HUES64 (cell line): ENCODE results near the gene KCNK3.

Source experiments
- H3K27ac ChIP-seq: 2 replicates; pipeline ENCODE4 v1.7.0; 2013; ENCODE audit warnings: low read depth, low read length, inconsistent platforms
- H3K27me3 ChIP-seq: 2 replicates; pipeline ENCODE4 v1.6.1; 2013; ENCODE audit warnings: mild to moderate bottlenecking, low read length; ENCODE audit not compliant: insufficient read depth
- H3K36me3 ChIP-seq: 2 replicates; pipeline ENCODE4 v1.6.1; 2013; ENCODE audit warnings: mild to moderate bottlenecking, low read length; ENCODE audit not compliant: insufficient read depth
- H3K4me1 ChIP-seq: 2 replicates; pipeline ENCODE4 v1.6.1; 2013; ENCODE audit warnings: mild to moderate bottlenecking, low read length, moderate library complexity; ENCODE audit not compliant: insufficient read depth
- H3K4me3 ChIP-seq: 2 replicates; pipeline ENCODE4 v1.5.1; 2013; ENCODE audit warnings: mild to moderate bottlenecking, low read length, moderate library complexity
- H3K9ac ChIP-seq: 2 replicates; pipeline ENCODE4 v1.6.1; 2013; ENCODE audit warnings: mild to moderate bottlenecking, low read depth, low read length
- H3K9me3 ChIP-seq: 2 replicates; pipeline ENCODE4 v1.6.1; 2013; ENCODE audit warnings: low read depth, low read length; ENCODE audit not compliant: insufficient read depth
- WGBS: fragments of 150-250, 120-280 bp; methylation state at CpG from one replicate; pipeline ENCODE4 v1.1.7; 2013; ENCODE audit warnings: missing lambda C conversion rate; 5-methylcytosine and 5-hydroxymethylcytosine counted together

Gene KCNK3

GRCh38 chr2:26675651-26676255 is 16.8 kb upstream of the KCNK3 start:
- Histone ChIP-seq H3K27ac (no peak overlapping the region), H3K4me1 (no peaks in the 10 kb centered on the region), H3K4me3 (no peak overlapping the region), H3K9ac (no peak overlapping the region), H3K9me3 (peaks cover 6% of the 10 kb centered on the region; the same call in 1 of the 2 replicates), H3K36me3 (no peaks in the 10 kb centered on the region), H3K27me3 (no peaks in the 10 kb centered on the region)
- WGBS: 92% methylated on average over 6 of the region's 6 CpGs

- peaks cover 6% of the 10 kb centered on the region; the same call in 1 of the 2 replicates for H3K9me3 ChIP-seq
- H3K36me3 ChIP-seq: no peaks in the 10 kb centered on the region
- H3K27me3 ChIP-seq: no peaks in the 10 kb centered on the region
- no peak overlapping the region for H3K9ac ChIP-seq
- no peak overlapping the region for H3K4me3 ChIP-seq
- H3K4me1 ChIP-seq: no peaks in the 10 kb centered on the region
- no peak overlapping the region for H3K27ac ChIP-seq
- 93% methylated on average over 4 of the region's 4 CpGs for WGBS
Measured at GRCh38 chr2:26678035-26678434, 14.5 kb upstream of the KCNK3 start.

- H3K9ac ChIP-seq: no peak overlapping the region
- no peaks in the 10 kb centered on the region for H3K27me3 ChIP-seq
- 91% methylated on average over 4 of the region's 4 CpGs for WGBS
- no peak overlapping the region for H3K27ac ChIP-seq
- no peaks in the 10 kb centered on the region for H3K4me1 ChIP-seq
- H3K36me3 ChIP-seq: no peaks in the 10 kb centered on the region
- no peak overlapping the region for H3K4me3 ChIP-seq
- H3K9me3 ChIP-seq: peaks cover 6% of the 10 kb centered on the region; the same call in 1 of the 2 replicates
Measured at GRCh38 chr2:26679867-26680266, 12.7 kb upstream of the KCNK3 start.

GRCh38 chr2:26681656-26682055 is 10.9 kb upstream of the KCNK3 start:
- Histone ChIP-seq H3K9ac (no peak overlapping the region), H3K27me3 (no peaks in the 10 kb centered on the region), H3K4me3 (no peak overlapping the region), H3K36me3 (no peaks in the 10 kb centered on the region), H3K4me1 (no peaks in the 10 kb centered on the region), H3K27ac (no peak overlapping the region), H3K9me3 (peaks cover 6% of the 10 kb centered on the region; the same call in 1 of the 2 replicates)
- WGBS: 92% methylated on average over 3 of the region's 3 CpGs

- H3K9me3 ChIP-seq: peaks cover 6% of the 10 kb centered on the region; the same call in 1 of the 2 replicates
- H3K4me3 ChIP-seq: no peak overlapping the region
- H3K36me3 ChIP-seq: no peaks in the 10 kb centered on the region
- H3K27ac ChIP-seq: no peak overlapping the region
- 0 out of 2 replicates have a peak, but pooled peaks cover under 1% of the 10 kb centered on the region for H3K27me3 ChIP-seq
- no peaks in the 10 kb centered on the region for H3K4me1 ChIP-seq
- no peak overlapping the region for H3K9ac ChIP-seq
- 84% methylated on average over 8 of the region's 8 CpGs for WGBS
Measured at GRCh38 chr2:26682155-26682554, 10.4 kb upstream of the KCNK3 start.

GRCh38 chr2:26683583-26683982 is 8.9 kb upstream of the KCNK3 start:
- Histone ChIP-seq H3K9me3 (no peaks in the 10 kb centered on the region), H3K4me3 (no peak overlapping the region)
- WGBS: 98% methylated on average over 6 of the region's 6 CpGs

GRCh38 chr2:26685341-26685740 is 7.2 kb upstream of the KCNK3 start:
- no peak overlapping the region for H3K4me3 ChIP-seq
- peaks cover 27% of the 10 kb centered on the region; the same call in 1 of the 2 replicates for H3K27me3 ChIP-seq
- H3K9me3 ChIP-seq: no peaks in the 10 kb centered on the region
- H3K9ac ChIP-seq: no peak overlapping the region
- no peaks in the 10 kb centered on the region for H3K36me3 ChIP-seq
- H3K4me1 ChIP-seq: no peaks in the 10 kb centered on the region
- H3K27ac ChIP-seq: no peak overlapping the region
- WGBS: 91% methylated on average over 5 of the region's 5 CpGs

More at GRCh38 chr2:26683583-26683982, 8.9 kb upstream of the KCNK3 start:
- H3K36me3 ChIP-seq: no peaks in the 10 kb centered on the region
- H3K4me1 ChIP-seq: no peaks in the 10 kb centered on the region
- H3K27ac ChIP-seq: no peak overlapping the region
- H3K27me3 ChIP-seq: peaks cover 11% of the 10 kb centered on the region; the same call in 1 of the 2 replicates
- no peak overlapping the region for H3K9ac ChIP-seq

GRCh38 chr2:26685989-26686839 is 6.3 kb upstream of the KCNK3 start:
- 74% methylated on average over 16 of the region's 16 CpGs for WGBS
- peaks cover 36% of the 10 kb centered on the region for H3K27me3 ChIP-seq
- no peak overlapping the region for H3K27ac ChIP-seq

GRCh38 chr2:26687328-26687727 is 5.2 kb upstream of the KCNK3 start:
- Histone ChIP-seq H3K9me3 (no peaks in the 10 kb centered on the region), H3K27ac (no peak overlapping the region), H3K9ac (no peak overlapping the region), H3K27me3 (peaks cover 47% of the 10 kb centered on the region), H3K4me1 (peaks cover 5% of the 10 kb centered on the region; the same call in 1 of the 2 replicates), H3K36me3 (no peaks in the 10 kb centered on the region), H3K4me3 (no peak overlapping the region)
- WGBS: 80% methylated on average over 4 of the region's 4 CpGs

More at GRCh38 chr2:26685989-26686839, 6.3 kb upstream of the KCNK3 start:
- H3K9me3 ChIP-seq: no peaks in the 10 kb centered on the region
- no peaks in the 10 kb centered on the region for H3K4me1 ChIP-seq
- H3K9ac ChIP-seq: no peak overlapping the region
- H3K4me3 ChIP-seq: no peak overlapping the region
- no peaks in the 10 kb centered on the region for H3K36me3 ChIP-seq

GRCh38 chr2:26687801-26688200 is 4.7 kb upstream of the KCNK3 start:
- H3K4me1 ChIP-seq: peaks cover 5% of the 10 kb centered on the region; the same call in 1 of the 2 replicates
- 81% methylated on average over 5 of the region's 5 CpGs for WGBS
- H3K36me3 ChIP-seq: no peaks in the 10 kb centered on the region

GRCh38 chr2:26691161-26691560 is 1.4 kb upstream of the KCNK3 start:
- Histone ChIP-seq H3K36me3 (no peaks in the 10 kb centered on the region), H3K4me1 (peaks cover 5% of the 10 kb centered on the region; the same call in 1 of the 2 replicates), H3K9ac (no peak overlapping the region), H3K9me3 (no peaks in the 10 kb centered on the region), H3K27me3 (peaks cover 82% of the 10 kb centered on the region), H3K27ac (no peak overlapping the region), H3K4me3 (no peak overlapping the region)
- WGBS: 69% methylated on average over 3 of the region's 3 CpGs

More at GRCh38 chr2:26687801-26688200, 4.7 kb upstream of the KCNK3 start:
- Histone ChIP-seq H3K27me3 (peaks cover 48% of the 10 kb centered on the region), H3K4me3 (no peak overlapping the region), H3K9ac (no peak overlapping the region), H3K27ac (no peak overlapping the region), H3K9me3 (no peaks in the 10 kb centered on the region)
